ENCODE data around the gene SEC22C.
"Not testable (repeated sequence)": the region's sequence is repeated elsewhere in the genome, so short reads cannot be mapped to it uniquely, and the experiment has no call there.

GRCh38 chr3:42579346-42579745 is 2.4 kb downstream of the SEC22C start:
- TF ChIP-seq CTCF (optimal IDR thresholded peaks at IDR 0.05 in 1 of 3, IDR thresholded peaks at IDR 0.05 in 1 of 3, conservative IDR thresholded peaks at IDR 0.05 in 1 of 3; ENCODE audit: extremely low read depth in 1 of 3, insufficient read depth in 2 of 3, low read length in 3 of 3); EZH2 (IDR thresholded peaks at IDR 0.05; ENCODE audit: low read length): not testable (repeated sequence)

Measured in keratinocyte (primary cell).